Transverse colon (tissue), 3 donors: Measurements from ENCODE around the gene RAB2B.

Experiments used
- CTCF ChIP-seq, 5 experiments: fragments of 200-600 bp in 3 of 5; fragments of 450-650 bp in 2 of 5; sonication (generic) in 3 of 5; IDR thresholded peaks; 1 replicate in 2 of 5; 2 replicates in 3 of 5; pipeline ENCODE4 v1.5.1; 2016 to 2017; ENCODE audit warnings: antibody characterized with exemption in 5 of 5, inconsistent platforms in 3 of 5, mild to moderate bottlenecking in 2 of 5, moderate library complexity in 1 of 5
- POLR2A ChIP-seq: fragments of 450-650 bp; IDR thresholded peaks from one replicate; pipeline ENCODE4 v1.6.1; 2016; ENCODE audit warnings: antibody characterized with exemption, mild to moderate bottlenecking, moderate library complexity

DNA sequence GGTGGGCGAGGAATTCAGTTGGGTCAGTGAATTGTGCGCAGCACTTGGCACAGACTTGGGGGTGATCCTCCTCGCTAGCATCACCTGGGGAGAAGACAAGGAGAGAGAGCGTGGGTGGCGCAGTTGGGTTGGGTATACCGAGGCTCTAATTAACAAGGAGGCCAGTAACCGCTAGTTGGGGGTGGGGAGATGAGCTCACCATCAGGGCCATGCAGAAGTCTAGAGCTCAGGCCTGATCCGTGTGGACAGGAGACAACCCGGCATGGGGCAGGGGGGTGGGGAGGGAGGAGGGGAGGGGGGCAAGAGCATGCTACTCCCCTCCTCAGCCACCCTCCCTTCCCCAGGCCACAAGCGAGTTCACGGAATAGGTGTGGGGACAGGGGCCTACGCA lies 48.8 kb upstream of the RAB2B start:
- TF ChIP-seq CTCF (IDR thresholded peaks at IDR 0.05) (no peak), POLR2A (no peak)
